Stomach (tissue), 4 donors: ENCODE results near the gene ZNF222.

Experiments
- POLR2A ChIP-seq, 4 donors: fragments of 450-650 bp; IDR thresholded peaks; one replicate each; pipeline ENCODE4 v1.6.1; 2016; ENCODE audit warnings: antibody characterized with exemption in 4 of 4, control low read depth in 2 of 4, mild to moderate bottlenecking in 1 of 4, moderate library complexity in 1 of 4
- POLR2AphosphoS5 ChIP-seq, 3 donors: sonication (generic); formaldehyde crosslinking; IDR thresholded peaks; one replicate each; pipeline ENCODE4 v1.6.1; 2016; ENCODE audit warnings: antibody characterized with exemption in 3 of 3
- TF ChIP-seq, protein P1 (sequence below), 7 experiments: fragments of 450-650 bp in 4 of 7; fragments of 200-600 bp in 3 of 7; sonication (generic) in 3 of 7; IDR thresholded peaks; one replicate each; pipeline ENCODE4 v1.5.1; 2016 to 2019; ENCODE audit warnings: antibody characterized with exemption in 7 of 7, control low read depth in 2 of 7, mild to moderate bottlenecking in 1 of 7

DNA sequence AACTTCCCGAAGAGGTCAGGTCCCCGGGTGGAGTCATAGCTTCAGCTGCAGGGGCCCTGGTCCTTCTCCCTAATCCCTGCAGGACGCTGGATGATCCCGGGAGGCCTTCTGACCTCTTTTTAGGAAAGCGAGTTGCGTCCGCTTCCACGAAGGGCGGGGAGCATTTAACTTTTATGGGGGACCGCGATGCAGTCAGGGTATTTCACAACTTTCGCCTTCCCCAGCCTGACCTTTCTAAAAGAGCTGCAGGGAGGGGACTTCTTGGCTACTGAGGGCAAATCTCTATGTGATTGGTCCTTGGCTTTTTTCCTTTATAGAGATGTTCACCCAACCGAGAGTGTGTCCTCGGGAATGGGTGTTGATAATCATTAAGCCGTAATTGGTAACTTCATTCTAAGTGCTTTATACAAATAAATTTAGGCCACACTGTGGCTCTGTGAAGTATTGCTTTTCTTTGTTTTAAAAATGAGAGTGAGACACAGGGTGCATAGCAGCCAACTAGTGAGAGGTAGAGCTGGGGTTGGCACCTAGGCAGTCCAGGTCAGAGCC is 21.6 kb upstream of the ZNF222 start:
- TF ChIP-seq, protein P1, sequence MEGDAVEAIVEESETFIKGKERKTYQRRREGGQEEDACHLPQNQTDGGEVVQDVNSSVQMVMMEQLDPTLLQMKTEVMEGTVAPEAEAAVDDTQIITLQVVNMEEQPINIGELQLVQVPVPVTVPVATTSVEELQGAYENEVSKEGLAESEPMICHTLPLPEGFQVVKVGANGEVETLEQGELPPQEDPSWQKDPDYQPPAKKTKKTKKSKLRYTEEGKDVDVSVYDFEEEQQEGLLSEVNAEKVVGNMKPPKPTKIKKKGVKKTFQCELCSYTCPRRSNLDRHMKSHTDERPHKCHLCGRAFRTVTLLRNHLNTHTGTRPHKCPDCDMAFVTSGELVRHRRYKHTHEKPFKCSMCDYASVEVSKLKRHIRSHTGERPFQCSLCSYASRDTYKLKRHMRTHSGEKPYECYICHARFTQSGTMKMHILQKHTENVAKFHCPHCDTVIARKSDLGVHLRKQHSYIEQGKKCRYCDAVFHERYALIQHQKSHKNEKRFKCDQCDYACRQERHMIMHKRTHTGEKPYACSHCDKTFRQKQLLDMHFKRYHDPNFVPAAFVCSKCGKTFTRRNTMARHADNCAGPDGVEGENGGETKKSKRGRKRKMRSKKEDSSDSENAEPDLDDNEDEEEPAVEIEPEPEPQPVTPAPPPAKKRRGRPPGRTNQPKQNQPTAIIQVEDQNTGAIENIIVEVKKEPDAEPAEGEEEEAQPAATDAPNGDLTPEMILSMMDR (IDR thresholded peaks at IDR 0.05) = no peak
- no peak for TF ChIP-seq POLR2A (IDR thresholded peaks at IDR 0.05)
- TF ChIP-seq POLR2AphosphoS5 (IDR thresholded peaks at IDR 0.05) = no peak
